Activated T-cell treated with anti-CD3 and anti-CD28 coated beads for 48 hours (primary cell): Measurements from ENCODE around the gene ATG9B.

ENCODE experiments used
- DNase-seq: peaks from one replicate; pipeline ENCODE4 v3.0.0-alpha.2; 2020; ENCODE audit warnings: low read depth

ATG9B gene

GRCh38 chr7:151024435-151025056 is at the start of gene ATG9B:
Gene ATG9B (minus strand): TSS chr7:151024494. CDS start chr7:151024423, 71 bp downstream.
- no peak for DNase-seq

DNA sequence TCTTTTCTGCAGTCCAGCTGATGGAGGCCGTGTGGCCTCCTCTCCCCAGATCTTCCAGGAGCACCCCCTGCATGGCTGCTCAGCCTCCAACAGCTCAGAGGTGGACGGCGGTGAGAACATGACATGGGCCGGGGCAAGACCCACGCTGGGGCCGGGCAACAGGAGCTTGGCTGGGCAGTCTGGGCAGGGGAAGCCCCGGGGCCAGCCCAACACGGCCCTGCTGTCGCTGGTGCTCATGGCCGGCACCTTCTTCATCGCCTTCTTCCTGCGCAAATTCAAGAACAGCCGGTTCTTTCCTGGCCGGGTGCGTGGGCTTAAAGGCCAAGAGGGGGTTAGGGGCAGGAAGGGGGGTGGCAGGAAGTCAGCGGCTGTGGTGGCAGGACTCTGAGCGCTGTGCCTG is 49.7 kb upstream of the ATG9B start:
- no peak for DNase-seq

- no peak for DNase-seq
These were observed 47.0 kb upstream of the ATG9B start for GRCh38 chr7:151071032-151071866.

DNA sequence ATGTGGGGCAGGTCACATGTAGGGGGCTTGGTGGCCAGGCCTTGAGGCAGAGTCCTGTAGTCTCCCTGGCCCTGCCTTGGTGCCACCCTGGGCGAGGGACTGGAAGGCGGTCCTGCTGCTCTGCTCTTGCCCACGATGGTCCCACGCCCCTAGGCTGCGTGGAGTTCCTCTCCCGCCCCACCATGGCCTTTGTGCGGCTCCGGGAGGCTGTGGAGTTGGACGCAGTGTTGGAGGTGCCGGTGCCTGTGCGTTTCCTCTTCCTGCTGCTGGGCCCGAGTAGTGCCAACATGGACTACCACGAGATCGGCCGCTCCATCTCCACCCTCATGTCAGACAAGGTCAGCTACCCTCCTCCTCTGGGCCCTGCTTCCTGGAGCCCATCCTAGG is 46.3 kb upstream of the ATG9B start:
- DNase-seq, result no peak

- no peak for DNase-seq
These were observed 45.7 kb upstream of the ATG9B start for GRCh38 chr7:151069841-151070573.

GRCh38 chr7:151068069-151068773 is 43.9 kb upstream of the ATG9B start:
- no peak for DNase-seq

GRCh38 chr7:151066273-151066974 is 42.1 kb upstream of the ATG9B start:
- no peak for DNase-seq

GRCh38 chr7:151065516-151065915 is 41.2 kb upstream of the ATG9B start:
- no peak for DNase-seq

DNA sequence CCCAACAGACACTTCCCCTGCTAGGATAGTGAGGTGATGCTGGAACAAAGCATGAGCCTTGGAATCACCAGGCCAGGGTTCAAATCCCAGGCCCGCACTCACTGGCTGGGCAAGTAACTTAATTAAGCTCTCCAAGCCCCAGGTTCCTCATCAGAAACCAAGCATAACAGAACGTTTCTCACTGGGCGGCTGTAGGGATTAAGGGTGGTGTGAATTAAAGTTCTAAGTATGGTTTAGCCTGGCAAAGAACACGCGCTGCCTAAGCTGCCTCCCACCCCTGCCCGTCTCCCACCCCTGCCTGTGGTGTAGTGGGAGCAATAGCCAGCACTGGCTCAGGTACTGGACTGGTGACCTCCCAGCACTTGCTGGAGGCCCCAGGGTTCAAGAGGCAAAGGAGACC is 40.7 kb upstream of the ATG9B start:
- DNase-seq, result no peak

DNA sequence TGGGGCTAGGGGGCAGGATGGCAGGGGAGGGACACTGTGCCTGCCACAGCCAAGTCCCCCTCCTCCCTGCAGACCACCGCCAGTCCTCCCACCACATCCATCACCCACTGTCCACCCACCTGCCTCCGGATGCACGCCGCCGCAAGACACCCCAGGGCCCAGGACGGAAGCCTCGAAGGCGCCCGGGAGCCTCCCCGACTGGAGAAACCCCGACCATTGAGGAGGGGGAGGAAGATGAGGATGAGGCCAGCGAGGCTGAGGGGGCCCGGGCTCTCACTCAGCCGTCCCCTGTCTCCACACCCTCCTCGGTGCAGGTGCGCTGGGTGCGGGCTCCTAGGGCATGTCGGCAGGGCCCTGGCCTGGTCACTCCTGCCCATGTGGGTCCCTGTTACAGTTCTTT is 40.2 kb upstream of the ATG9B start:
- no peak for DNase-seq

DNA sequence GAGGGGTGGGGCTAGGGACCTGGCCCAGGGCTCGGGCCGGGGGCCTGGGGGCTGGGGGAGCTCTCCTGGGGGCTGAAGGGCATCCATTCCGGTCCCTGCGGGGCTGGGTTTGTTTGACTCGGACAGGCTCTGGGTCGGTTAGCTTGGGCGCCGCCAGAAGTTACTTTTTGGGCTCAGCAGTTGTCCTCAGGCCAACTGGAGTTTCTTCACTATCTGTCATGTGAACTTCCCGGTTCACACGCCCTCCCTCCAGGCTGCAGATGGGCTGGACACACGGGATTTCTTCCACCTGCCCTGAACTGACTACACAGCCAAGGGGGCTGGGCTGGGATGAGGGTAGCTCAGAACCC is 38.9 kb upstream of the ATG9B start:
- no peak for DNase-seq

DNA sequence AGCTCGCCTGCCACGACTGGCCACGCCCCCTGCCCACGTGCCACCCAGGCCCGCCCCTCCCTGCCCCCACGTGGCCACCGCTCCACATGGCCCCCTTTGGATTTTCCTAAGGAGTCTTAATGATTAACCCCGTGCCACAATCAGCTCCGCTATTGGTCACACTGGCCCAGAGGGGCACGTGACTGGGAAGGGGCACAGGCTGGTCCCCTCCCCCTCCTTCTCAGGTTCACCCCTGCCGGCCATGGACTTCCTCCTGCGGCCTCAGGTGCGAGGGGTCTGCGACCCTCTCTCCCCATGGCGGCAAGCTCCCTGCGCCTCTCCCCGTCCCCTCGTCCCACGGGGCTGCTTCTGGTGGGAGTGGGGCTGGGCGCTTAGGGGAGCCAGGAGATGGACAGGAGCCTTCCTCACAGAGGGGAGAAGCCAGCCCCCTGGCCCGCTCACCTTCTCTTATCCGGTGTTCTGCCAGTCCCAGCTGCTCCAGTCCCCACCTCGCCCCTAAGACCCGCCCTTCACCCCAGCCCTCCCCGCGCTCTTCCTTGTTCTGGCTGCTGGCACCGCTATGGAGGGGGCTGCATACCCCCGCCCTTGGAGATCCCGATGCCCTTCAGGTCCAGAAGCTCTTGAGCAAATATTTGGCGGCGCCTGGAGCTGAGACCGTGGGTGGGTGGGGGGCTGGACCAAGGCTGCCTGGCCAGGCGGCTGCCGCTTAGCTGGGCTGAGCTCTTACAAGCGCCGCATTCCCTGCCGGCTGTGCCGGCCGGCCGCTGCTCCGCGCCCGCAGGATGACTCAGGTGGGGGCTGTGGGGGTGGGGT is 38.3 kb upstream of the ATG9B start:
- DNase-seq, result no peak

- DNase-seq, result no peak
These were observed 37.8 kb upstream of the ATG9B start for GRCh38 chr7:151062111-151062398.

DNA sequence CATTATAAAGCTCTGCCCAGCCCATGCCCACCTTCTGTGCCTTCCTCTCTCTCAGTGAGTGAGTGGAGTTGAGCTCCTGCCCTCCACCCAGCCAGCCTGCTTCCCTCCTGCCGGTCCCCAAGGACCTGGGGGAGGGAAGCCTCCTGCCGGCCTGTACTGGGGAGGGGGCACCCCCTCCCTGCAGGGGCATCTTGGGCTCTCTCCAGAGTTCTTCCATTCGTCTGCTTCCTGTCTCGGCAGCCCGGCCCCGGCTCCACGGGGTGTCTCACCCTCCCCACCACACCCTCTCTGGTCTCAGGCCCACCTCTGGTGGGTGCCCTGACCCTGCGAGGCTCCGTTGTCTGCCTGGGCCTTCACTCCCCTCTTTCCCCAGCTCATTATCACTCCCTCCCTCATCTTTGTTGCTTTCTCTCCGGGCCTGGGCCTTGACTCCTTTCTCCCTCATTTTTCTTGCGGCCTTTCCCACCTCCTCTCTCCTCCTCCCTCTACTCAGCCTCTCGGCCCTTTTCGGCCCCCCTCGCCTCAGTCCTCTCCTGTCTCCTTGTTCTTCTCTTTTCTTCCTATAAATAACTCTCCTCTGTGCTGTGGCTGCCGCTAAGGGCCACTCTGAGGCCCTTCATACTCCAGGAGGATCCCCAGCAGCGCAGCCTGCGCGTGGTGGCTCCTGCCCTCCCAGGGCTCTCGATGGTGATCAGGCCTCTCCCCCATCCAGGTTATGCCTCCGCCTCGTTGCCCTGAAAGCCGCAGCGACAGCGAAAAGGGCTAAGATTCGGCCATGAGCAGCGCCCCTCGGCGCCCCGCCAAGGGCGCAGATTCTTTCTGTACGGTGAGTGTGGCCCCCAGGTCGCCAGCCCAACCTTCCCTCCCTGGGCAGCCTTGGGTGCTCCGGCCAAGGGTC is 37.2 kb upstream of the ATG9B start:
- no peak for DNase-seq

DNA sequence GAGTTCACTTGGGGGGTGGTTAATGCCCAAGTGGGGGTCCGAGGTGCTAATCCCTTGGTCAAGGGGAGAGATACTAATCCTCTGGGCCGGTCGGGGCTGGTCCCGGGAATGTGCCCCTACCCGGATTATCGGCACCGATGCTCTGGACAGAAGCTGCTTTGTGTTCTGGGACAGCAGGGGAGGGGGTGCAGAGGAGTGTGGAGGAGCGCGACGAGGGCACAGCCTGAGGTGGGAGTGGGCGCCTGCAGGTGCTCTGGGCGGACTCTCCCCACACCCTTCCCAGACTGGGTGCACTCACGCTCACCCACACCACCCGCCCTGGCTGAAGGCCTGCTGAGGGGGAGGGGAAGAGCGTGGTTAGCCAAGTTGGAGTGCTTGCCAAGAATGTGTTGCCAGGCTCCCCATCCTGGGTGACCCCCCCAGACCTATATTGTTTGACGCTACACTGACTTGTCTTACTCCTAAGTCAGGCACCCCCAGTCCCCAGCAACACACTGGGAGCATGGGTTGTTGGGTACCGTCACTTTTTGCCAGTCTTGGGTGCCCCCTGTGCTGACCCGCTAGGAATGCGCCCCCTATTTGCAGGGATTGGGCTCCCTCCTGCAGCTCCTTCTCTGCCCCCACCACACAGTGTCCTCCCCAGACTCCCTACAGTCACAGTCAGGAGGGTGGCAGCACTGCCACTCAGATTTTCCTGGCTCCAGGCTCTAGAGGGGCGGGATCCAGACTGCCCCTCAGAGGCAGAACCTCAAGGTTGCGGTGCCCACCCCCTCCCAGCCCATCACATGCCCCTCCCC is 36.3 kb upstream of the ATG9B start:
- peak; percentile 15 for DNase-seq

DNA sequence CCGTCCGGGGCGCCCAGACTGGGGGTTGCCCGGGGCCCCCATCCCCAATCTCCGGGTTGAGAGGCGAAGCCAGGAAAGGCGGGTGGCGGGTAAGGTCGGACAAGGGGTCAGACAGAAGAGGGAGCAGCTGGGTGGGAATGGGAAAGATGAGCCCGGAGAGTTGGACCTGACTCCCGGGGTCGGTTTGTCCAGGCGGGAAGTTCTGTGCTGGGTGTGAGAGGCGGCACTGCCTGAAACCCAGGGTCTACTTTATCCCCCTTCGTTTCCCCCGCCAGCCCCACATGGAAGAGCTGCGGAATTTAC is 35.8 kb upstream of the ATG9B start:
- DNase-seq, result no peak

DNA sequence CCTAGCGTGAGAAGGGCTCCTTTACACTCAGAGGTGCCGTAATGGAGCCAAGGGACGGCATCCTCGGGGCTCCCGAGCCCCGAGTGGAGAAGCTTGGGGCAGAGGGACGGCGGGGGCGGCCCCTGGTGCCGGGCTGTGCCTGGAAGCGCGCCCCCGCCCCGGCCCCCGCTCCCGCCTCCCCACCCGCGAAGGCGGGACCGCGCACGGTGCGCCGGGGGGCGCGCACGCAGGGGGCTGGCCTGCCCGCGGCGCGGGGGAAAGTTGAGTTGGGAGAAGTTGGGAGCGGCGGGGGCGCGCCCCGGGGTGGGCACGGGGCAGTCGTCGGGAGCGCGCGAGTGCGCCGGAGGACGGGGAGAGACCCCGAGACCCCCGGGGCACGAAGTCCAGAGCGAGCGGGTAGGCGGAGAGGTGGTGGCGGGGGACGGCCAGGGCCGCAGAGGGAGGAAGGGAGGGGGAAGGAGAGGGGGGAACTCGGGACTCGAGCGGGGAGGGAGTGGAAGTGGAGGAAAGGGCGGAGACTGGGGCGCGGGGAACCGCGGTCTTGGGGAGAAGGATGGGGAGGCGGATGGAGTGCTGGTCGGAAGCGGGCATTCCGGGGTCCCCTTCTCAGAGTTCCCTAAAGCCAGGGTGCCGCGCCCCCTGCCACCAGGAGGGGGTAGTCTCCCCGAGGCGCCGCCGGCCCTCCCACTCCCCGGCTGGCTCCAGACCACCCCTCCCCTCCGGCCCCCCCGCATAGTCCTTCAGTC is 35.2 kb upstream of the ATG9B start, which contains the start of gene SLC4A2:
SLC4A2 (plus strand) TSS at position 223 of the 746 bp plus-strand sequence. CDS start 2,399 bp downstream, outside the sequence.
- DNase-seq, result peak; percentile 64

- DNase-seq, result no peak
These were observed 34.6 kb upstream of the ATG9B start for GRCh38 chr7:151058781-151059366.
